Transverse colon (tissue), 4 donors: ENCODE measurements around the gene PAFAH2. TPM values are rescaled to one million over a fixed set of nuclear protein-coding genes. Genes with fewer than 3 reads are reported as not detected.

Source experiments
- DNase-seq: peaks from one replicate; pipeline ENCODE4 v3.0.0-alpha.2; 2019
- H3K27ac ChIP-seq, 4 donors: fragments of 200-600 bp; sonication (generic); 2 replicates each; pipeline ENCODE4 v1.5.1; 2016 to 2018; ENCODE audit warnings: inconsistent platforms in 4 of 4
- H3K27me3 ChIP-seq: fragments of 200-600 bp; sonication (generic); 2 replicates; pipeline ENCODE4 v1.5.1; 2017; ENCODE audit warnings: inconsistent platforms
- H3K36me3 ChIP-seq, 4 donors: fragments of 200-600 bp; sonication (generic); 2 replicates each; pipeline ENCODE4 v1.5.1; 2017 to 2019; ENCODE audit warnings: inconsistent platforms in 4 of 4
- H3K4me1 ChIP-seq, 4 donors: fragments of 200-600 bp; sonication (generic); 2 replicates each; pipeline ENCODE4 v1.5.1; 2017 to 2020; ENCODE audit warnings: inconsistent platforms in 4 of 4
- H3K4me3 ChIP-seq, 4 donors: fragments of 200-600 bp; sonication (generic); 1 replicate in 1 of 4; 2 replicates in 3 of 4; pipeline versions ENCODE4 v1.5.1 to v1.6.1; 2017 to 2019; ENCODE audit warnings: inconsistent platforms in 4 of 4
- H3K9me3 ChIP-seq, 2 donors: fragments of 200-600 bp; sonication (generic); 2 replicates each; pipeline ENCODE4 v1.5.1; 2017 to 2019; ENCODE audit warnings: inconsistent platforms in 2 of 2
- CTCF ChIP-seq, 5 experiments: fragments of 200-600 bp in 3 of 5; fragments of 450-650 bp in 2 of 5; sonication (generic) in 3 of 5; IDR thresholded peaks; 1 replicate in 2 of 5; 2 replicates in 3 of 5; pipeline ENCODE4 v1.5.1; 2016 to 2017; ENCODE audit warnings: antibody characterized with exemption in 5 of 5, inconsistent platforms in 3 of 5, mild to moderate bottlenecking in 2 of 5, moderate library complexity in 1 of 5
- EP300 ChIP-seq: sonication (generic); formaldehyde crosslinking; IDR thresholded peaks from one replicate; pipeline ENCODE4 v1.6.1; 2017; ENCODE audit warnings: antibody characterized with exemption, low read depth
- POLR2A ChIP-seq: fragments of 450-650 bp; IDR thresholded peaks from one replicate; pipeline ENCODE4 v1.6.1; 2016; ENCODE audit warnings: antibody characterized with exemption, mild to moderate bottlenecking, moderate library complexity
- POLR2AphosphoS5 ChIP-seq, 3 donors: sonication (generic); formaldehyde crosslinking; IDR thresholded peaks; one replicate each; pipeline ENCODE4 v1.6.1; 2016; ENCODE audit warnings: antibody characterized with exemption in 3 of 3
- WGBS, 2 donors: methylation state at CpG; one replicate each; pipeline ENCODE4 v1.1.5; 2018; ENCODE audit warnings: low coverage in 1 of 2; 5-methylcytosine and 5-hydroxymethylcytosine counted together
- in situ Hi-C, 4 donors: fragments of 200-750 bp; cut with MboI; loops; one replicate each; pipeline versions ENCODE4 v1.15.0 to v1.15.1; 2017; ENCODE audit warnings: low sequenced_read_pairs in 3 of 4, low pct_ligation_motif_present in 1 of 4, low pct_unique_long_range_greater_than_20kb in 1 of 4
- intact Hi-C: fragments of 100-400 bp; cut with DNase I; formaldehyde crosslinking; loops from one replicate; pipeline ENCODE4 v1.15.1; 2023; ENCODE audit warnings: low total_unique reads
- total RNA-seq, 4 donors: library from RNA; depleted of rRNA; stranded (reverse); fragments of >200 nt; gene quantifications; one replicate each; pipeline ENCODE4 v1.1.0, GENCODE V29; 2016

Gene PAFAH2
- total RNA-seq, 4 donors from 2014 or later = 23.1 to 60.1 (median 38.8) TPM

GRCh38 chr1:26029054-26029863, 31.4 kb upstream of the PAFAH2 start:
- no peaks in the 10 kb centered on the region for H3K4me1 ChIP-seq
- H3K36me3 ChIP-seq = no peaks in the 10 kb centered on the region
- H3K4me3 ChIP-seq = no peak overlapping the region
- peaks cover under 1% of the 10 kb centered on the region for H3K27me3 ChIP-seq
- intact Hi-C loops = no loop called here
- DNase-seq = no peak
- in situ Hi-C loops = loop anchor here in 3 of 4 donors (25.0 kb wide), 2 partner anchors 108 to 133 kb away; partner anchors contain the start of genes C1orf232 (in 2 of the 3), FAM110D (in 2 of the 3), ZNF593 (in 2 of the 3) and ZNF593OS (in 2 of the 3)
- WGBS, 2 donors = 60 to 62% methylated on average over 2 to 15 of the region's 15 CpGs
- H3K9me3 ChIP-seq = no peaks in the 10 kb centered on the region
- no peak overlapping the region for H3K27ac ChIP-seq
- TF ChIP-seq EP300 = no peak
- no peak for TF ChIP-seq POLR2AphosphoS5 (IDR thresholded peaks at IDR 0.05)
- no peak for TF ChIP-seq CTCF (IDR thresholded peaks at IDR 0.05)
- TF ChIP-seq POLR2A = no peak

GRCh38 chr1:26028490-26028980, 30.7 kb upstream of the PAFAH2 start:
- no peak for DNase-seq
- no peaks in the 10 kb centered on the region for H3K27me3 ChIP-seq
- no peak overlapping the region for H3K4me3 ChIP-seq
- H3K36me3 ChIP-seq = no peaks in the 10 kb centered on the region
- no peak overlapping the region for H3K27ac ChIP-seq
- WGBS, 2 donors = 71 to 95% methylated on average over 4 to 8 of the region's 8 CpGs
- no peaks in the 10 kb centered on the region for H3K9me3 ChIP-seq
- intact Hi-C loops = no loop called here
- in situ Hi-C loops = loop anchor here in 3 of 4 donors (25.0 kb wide), 2 partner anchors 109 to 134 kb away; partner anchors contain the start of genes C1orf232 (in 2 of the 3), FAM110D (in 2 of the 3), ZNF593 (in 2 of the 3) and ZNF593OS (in 2 of the 3)
- no peaks in the 10 kb centered on the region for H3K4me1 ChIP-seq
- TF ChIP-seq POLR2AphosphoS5 (IDR thresholded peaks at IDR 0.05) (no peak), CTCF (IDR thresholded peaks at IDR 0.05) (no peak), EP300 (no peak), POLR2A (no peak)

- H3K27ac ChIP-seq = no peak overlapping the region
- no peaks in the 10 kb centered on the region for H3K36me3 ChIP-seq
- TF ChIP-seq CTCF (IDR thresholded peaks at IDR 0.05) (no peak), EP300 (no peak), POLR2A (no peak), POLR2AphosphoS5 (IDR thresholded peaks at IDR 0.05) (no peak)
- intact Hi-C loops = no loop called here
- no peaks in the 10 kb centered on the region for H3K4me1 ChIP-seq
- no peak for DNase-seq
- in situ Hi-C loops = loop anchor here in 3 of 4 donors (25.0 kb wide), 2 partner anchors 109 to 134 kb away; partner anchors contain the start of genes C1orf232 (in 2 of the 3), FAM110D (in 2 of the 3), ZNF593 (in 2 of the 3) and ZNF593OS (in 2 of the 3)
- H3K9me3 ChIP-seq = no peaks in the 10 kb centered on the region
- no peak overlapping the region for H3K4me3 ChIP-seq
- H3K27me3 ChIP-seq = no peaks in the 10 kb centered on the region
- 29% methylated on average over 3 of the region's 3 CpGs; no CpG with 5 or more reads in 1 of the 2 donors for WGBS, 2 donors
These were observed 30.0 kb upstream of the PAFAH2 start for GRCh38 chr1:26027716-26028489.
